Neuronal stem cell (in vitro differentiated cells): Measurements from ENCODE around the gene PITHD1.
"Not testable (repeated sequence)": the region's sequence is repeated elsewhere in the genome, so short reads cannot be mapped to it uniquely, and the experiment has no call there.

Experiments used
- DNase-seq: peaks from one replicate; pipeline ENCODE4 v3.0.0-alpha.2; 2013; ENCODE audit warnings: low spot score
- H2AFZ ChIP-seq: one replicate; pipeline ENCODE4 v1.6.1; 2013; ENCODE audit warnings: mild to moderate bottlenecking, low read length, inconsistent platforms
- H2AK5ac ChIP-seq: 2 replicates; pipeline ENCODE4 v1.6.1; 2013; ENCODE audit warnings: low read depth, mild to moderate bottlenecking, inconsistent platforms, low read length, moderate library complexity, mixed read lengths
- H2BK120ac ChIP-seq: 2 replicates; pipeline ENCODE4 v1.6.1; 2013; ENCODE audit warnings: low read depth, mild to moderate bottlenecking, inconsistent platforms, low read length, moderate library complexity, mixed read lengths
- H2BK12ac ChIP-seq: one replicate; pipeline ENCODE4 v1.6.1; 2013; ENCODE audit warnings: low read length, inconsistent platforms
- H2BK15ac ChIP-seq: 2 replicates; pipeline ENCODE4 v1.6.1; 2013; ENCODE audit warnings: mild to moderate bottlenecking, low read length, inconsistent platforms, mixed read lengths
- H2BK5ac ChIP-seq: one replicate; pipeline ENCODE4 v1.6.1; 2013; ENCODE audit warnings: inconsistent platforms, mild to moderate bottlenecking, low read length, moderate library complexity
- H3K14ac ChIP-seq: one replicate; pipeline ENCODE4 v1.6.1; 2013; ENCODE audit warnings: low read length, inconsistent platforms
- H3K18ac ChIP-seq: 2 replicates; pipeline ENCODE4 v1.6.1; 2013; ENCODE audit warnings: low read length, inconsistent platforms
- H3K23ac ChIP-seq: 2 replicates; pipeline ENCODE4 v1.6.1; 2013; ENCODE audit warnings: low read depth, mild to moderate bottlenecking, mixed read lengths, low read length, inconsistent platforms; ENCODE audit not compliant: poor library complexity
- H3K27ac ChIP-seq: replicated peaks from 3 replicates; pipeline ENCODE4 v1.5.1; 2013; ENCODE audit warnings: low read length, inconsistent platforms
- H3K27me3 ChIP-seq, 3 experiments: 2 replicates each; pipeline ENCODE4 v1.6.1; 2013; ENCODE audit warnings: low read length in 3 of 3, mild to moderate bottlenecking in 2 of 3, inconsistent platforms in 1 of 3, low read depth in 1 of 3, mixed read lengths in 1 of 3, moderate library complexity in 1 of 3; ENCODE audit not compliant: control insufficient read depth in 3 of 3, insufficient read depth in 3 of 3
- H3K36me3 ChIP-seq, 2 donors: replicated peaks in 1 of 2; 2 replicates each; pipeline ENCODE4 v1.6.1; 2013; ENCODE audit warnings: low read length in 2 of 2; ENCODE audit not compliant: control insufficient read depth in 2 of 2, insufficient read depth in 2 of 2
- H3K4ac ChIP-seq: 2 replicates; pipeline ENCODE4 v1.6.1; 2013; ENCODE audit warnings: inconsistent platforms, mild to moderate bottlenecking, low read length, moderate library complexity
- H3K4me1 ChIP-seq, 2 donors: 1 replicate in 1 of 2; 2 replicates in 1 of 2; pipeline ENCODE4 v1.6.1; 2013; ENCODE audit warnings: low read length in 2 of 2, low read depth in 1 of 2; ENCODE audit not compliant: control insufficient read depth in 2 of 2, insufficient read depth in 1 of 2
- H3K4me2 ChIP-seq: one replicate; pipeline ENCODE4 v1.6.1; 2013; ENCODE audit warnings: mild to moderate bottlenecking, low read length, inconsistent platforms; ENCODE audit not compliant: insufficient read depth, poor library complexity, severe bottlenecking
- H3K4me3 ChIP-seq, 2 donors: 2 replicates each; pipeline ENCODE4 v1.5.1; 2013; ENCODE audit warnings: low read length in 2 of 2, mild to moderate bottlenecking in 2 of 2, inconsistent platforms in 1 of 2, moderate library complexity in 1 of 2
- H3K79me1 ChIP-seq: one replicate; pipeline ENCODE4 v1.6.1; 2013; ENCODE audit warnings: low read depth, mild to moderate bottlenecking, inconsistent platforms, low read length, moderate library complexity
- H3K9ac ChIP-seq: one replicate; pipeline ENCODE4 v1.6.1; 2013; ENCODE audit warnings: mild to moderate bottlenecking, low read depth, low read length, inconsistent platforms; ENCODE audit not compliant: poor library complexity
- H3K9me3 ChIP-seq, 2 donors: replicated peaks in 1 of 2; 2 replicates each; pipeline versions ENCODE3 to v1.6.1; 2013; ENCODE audit warnings: low read length in 2 of 2, mild to moderate bottlenecking in 2 of 2, inconsistent platforms in 1 of 2, low read depth in 1 of 2, mixed read lengths in 1 of 2, moderate library complexity in 1 of 2; ENCODE audit not compliant: control insufficient read depth in 2 of 2, insufficient read depth in 1 of 2
- H4K8ac ChIP-seq: one replicate; pipeline ENCODE4 v1.6.1; 2013; ENCODE audit warnings: low read depth, mild to moderate bottlenecking, inconsistent platforms, low read length, moderate library complexity
- H4K91ac ChIP-seq: one replicate; pipeline ENCODE4 v1.6.1; 2013; ENCODE audit warnings: low read length, low read depth, mild to moderate bottlenecking, inconsistent platforms; ENCODE audit not compliant: poor library complexity
- WGBS, 2 donors: extraction: QIAGEN DNeasy Blood & Tissue Kit; methylation state at CpG; one replicate each; pipeline ENCODE4 v1.1.7; 2013; ENCODE audit warnings: missing lambda C conversion rate in 2 of 2, mixed read lengths in 1 of 2; ENCODE audit not compliant: insufficient read length in 2 of 2, insufficient replicate concordance in 1 of 2; ENCODE audit errors: extremely low coverage in 2 of 2; 5-methylcytosine and 5-hydroxymethylcytosine counted together

PITHD1 gene

GRCh38 chr1:23827717-23828116 is 49.5 kb downstream of the PITHD1 start:
- no peak for DNase-seq
- H2BK5ac ChIP-seq = no peak overlapping the region
- H3K18ac ChIP-seq = no peak overlapping the region
- H3K9me3 ChIP-seq = no peaks in the 10 kb centered on the region
- no peaks in the 10 kb centered on the region for H3K36me3 ChIP-seq
- no peak overlapping the region for H2BK12ac ChIP-seq
- no peak overlapping the region for H3K14ac ChIP-seq
- H3K27ac ChIP-seq = no peak overlapping the region
- no peaks in the 10 kb centered on the region for H3K79me1 ChIP-seq
- H3K27me3 ChIP-seq = peaks cover 0 to 3% (median 0%) of the 10 kb centered on the region in 3 experiments
- H4K8ac ChIP-seq = no peak overlapping the region
- H3K9ac ChIP-seq = no peak overlapping the region
- no peak overlapping the region for H3K4me2 ChIP-seq
- H2BK120ac ChIP-seq = no peak overlapping the region
- H2BK15ac ChIP-seq = no peak overlapping the region
- H4K91ac ChIP-seq = no peak overlapping the region
- H3K23ac ChIP-seq = no peak overlapping the region
- H2AFZ ChIP-seq = no peak overlapping the region
- no peak overlapping the region for H3K4ac ChIP-seq
- no CpG with 5 or more reads among the region's 1 CpG for WGBS, 2 donors
- no peaks in the 10 kb centered on the region for H3K4me1 ChIP-seq
- no peak overlapping the region for H3K4me3 ChIP-seq
- H2AK5ac ChIP-seq = no peak overlapping the region

GRCh38 chr1:23834156-23834555 is 55.9 kb downstream of the PITHD1 start:
- H2BK15ac ChIP-seq, H2BK120ac ChIP-seq, H3K14ac ChIP-seq, H2BK12ac ChIP-seq, H3K9ac ChIP-seq, H2AK5ac ChIP-seq, H3K23ac ChIP-seq, H4K91ac ChIP-seq, H2AFZ ChIP-seq, H3K27ac ChIP-seq, H3K4me2 ChIP-seq, H3K79me1 ChIP-seq, H4K8ac ChIP-seq, H3K4ac ChIP-seq, H3K18ac ChIP-seq, DNase-seq, H3K4me1 ChIP-seq, H3K9me3 ChIP-seq, H3K4me3 ChIP-seq, H2BK5ac ChIP-seq, H3K36me3 ChIP-seq: not testable (repeated sequence)
- WGBS, 2 donors = no CpG with 5 or more reads among the region's 6 CpGs
- H3K27me3 ChIP-seq = peaks cover 0 to 24% (median 10%) of the 10 kb centered on the region in 3 experiments

- H3K36me3 ChIP-seq = no peaks in the 10 kb centered on the region
- no peak overlapping the region for H3K4me2 ChIP-seq
- no peak overlapping the region for H3K9ac ChIP-seq
- H3K4me1 ChIP-seq = peaks cover 0 to 3% of the 10 kb centered on the region in 2 donors
- H3K4ac ChIP-seq = no peak overlapping the region
- no peak overlapping the region for H4K8ac ChIP-seq
- no peak for DNase-seq
- H4K91ac ChIP-seq = no peak overlapping the region
- H3K27me3 ChIP-seq = peaks cover 0 to 21% (median 10%) of the 10 kb centered on the region in 3 experiments
- no peaks in the 10 kb centered on the region for H3K9me3 ChIP-seq
- H3K27ac ChIP-seq = no peak overlapping the region
- H2AK5ac ChIP-seq = no peak overlapping the region
- no peak overlapping the region for H3K23ac ChIP-seq
- no peak overlapping the region for H2BK120ac ChIP-seq
- no peaks in the 10 kb centered on the region for H3K79me1 ChIP-seq
- no peak overlapping the region for H2AFZ ChIP-seq
- H2BK15ac ChIP-seq = no peak overlapping the region
- no peak overlapping the region for H3K14ac ChIP-seq
- no peak overlapping the region for H3K18ac ChIP-seq
- no peak overlapping the region for H2BK5ac ChIP-seq
- WGBS, 2 donors = no CpG with 5 or more reads among the region's 3 CpGs
- no peak overlapping the region for H3K4me3 ChIP-seq
- no peak overlapping the region for H2BK12ac ChIP-seq
These were observed 57.8 kb downstream of the PITHD1 start for GRCh38 chr1:23836037-23836436.
